ENCODE measurements around the gene TIMP4. TPM values are rescaled to one million over a fixed set of nuclear protein-coding genes. Genes with fewer than 3 reads are reported as not detected.

Gene TIMP4
- total RNA-seq, 1 experiment from 2014 or later, result not detected

- TF ChIP-seq, protein P1, sequence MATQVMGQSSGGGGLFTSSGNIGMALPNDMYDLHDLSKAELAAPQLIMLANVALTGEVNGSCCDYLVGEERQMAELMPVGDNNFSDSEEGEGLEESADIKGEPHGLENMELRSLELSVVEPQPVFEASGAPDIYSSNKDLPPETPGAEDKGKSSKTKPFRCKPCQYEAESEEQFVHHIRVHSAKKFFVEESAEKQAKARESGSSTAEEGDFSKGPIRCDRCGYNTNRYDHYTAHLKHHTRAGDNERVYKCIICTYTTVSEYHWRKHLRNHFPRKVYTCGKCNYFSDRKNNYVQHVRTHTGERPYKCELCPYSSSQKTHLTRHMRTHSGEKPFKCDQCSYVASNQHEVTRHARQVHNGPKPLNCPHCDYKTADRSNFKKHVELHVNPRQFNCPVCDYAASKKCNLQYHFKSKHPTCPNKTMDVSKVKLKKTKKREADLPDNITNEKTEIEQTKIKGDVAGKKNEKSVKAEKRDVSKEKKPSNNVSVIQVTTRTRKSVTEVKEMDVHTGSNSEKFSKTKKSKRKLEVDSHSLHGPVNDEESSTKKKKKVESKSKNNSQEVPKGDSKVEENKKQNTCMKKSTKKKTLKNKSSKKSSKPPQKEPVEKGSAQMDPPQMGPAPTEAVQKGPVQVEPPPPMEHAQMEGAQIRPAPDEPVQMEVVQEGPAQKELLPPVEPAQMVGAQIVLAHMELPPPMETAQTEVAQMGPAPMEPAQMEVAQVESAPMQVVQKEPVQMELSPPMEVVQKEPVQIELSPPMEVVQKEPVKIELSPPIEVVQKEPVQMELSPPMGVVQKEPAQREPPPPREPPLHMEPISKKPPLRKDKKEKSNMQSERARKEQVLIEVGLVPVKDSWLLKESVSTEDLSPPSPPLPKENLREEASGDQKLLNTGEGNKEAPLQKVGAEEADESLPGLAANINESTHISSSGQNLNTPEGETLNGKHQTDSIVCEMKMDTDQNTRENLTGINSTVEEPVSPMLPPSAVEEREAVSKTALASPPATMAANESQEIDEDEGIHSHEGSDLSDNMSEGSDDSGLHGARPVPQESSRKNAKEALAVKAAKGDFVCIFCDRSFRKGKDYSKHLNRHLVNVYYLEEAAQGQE (IDR thresholded peaks at IDR 0.05; ENCODE audit: insufficient read depth in 1 of 2, low read depth in 2 of 2, low read length in 1 of 2), result no peak
- TF ChIP-seq POLR2AphosphoS5 (IDR thresholded peaks at IDR 0.05; ENCODE audit: low read depth, low read length) (no peak), SIN3A (IDR thresholded peaks at IDR 0.05; ENCODE audit: borderline replicate concordance, insufficient read depth, low read depth, low read length) (no peak), TCF7L2 (IDR thresholded peaks at IDR 0.05; ENCODE audit: low read depth, low read length) (no peak)
- TF ChIP-seq, protein P2, sequence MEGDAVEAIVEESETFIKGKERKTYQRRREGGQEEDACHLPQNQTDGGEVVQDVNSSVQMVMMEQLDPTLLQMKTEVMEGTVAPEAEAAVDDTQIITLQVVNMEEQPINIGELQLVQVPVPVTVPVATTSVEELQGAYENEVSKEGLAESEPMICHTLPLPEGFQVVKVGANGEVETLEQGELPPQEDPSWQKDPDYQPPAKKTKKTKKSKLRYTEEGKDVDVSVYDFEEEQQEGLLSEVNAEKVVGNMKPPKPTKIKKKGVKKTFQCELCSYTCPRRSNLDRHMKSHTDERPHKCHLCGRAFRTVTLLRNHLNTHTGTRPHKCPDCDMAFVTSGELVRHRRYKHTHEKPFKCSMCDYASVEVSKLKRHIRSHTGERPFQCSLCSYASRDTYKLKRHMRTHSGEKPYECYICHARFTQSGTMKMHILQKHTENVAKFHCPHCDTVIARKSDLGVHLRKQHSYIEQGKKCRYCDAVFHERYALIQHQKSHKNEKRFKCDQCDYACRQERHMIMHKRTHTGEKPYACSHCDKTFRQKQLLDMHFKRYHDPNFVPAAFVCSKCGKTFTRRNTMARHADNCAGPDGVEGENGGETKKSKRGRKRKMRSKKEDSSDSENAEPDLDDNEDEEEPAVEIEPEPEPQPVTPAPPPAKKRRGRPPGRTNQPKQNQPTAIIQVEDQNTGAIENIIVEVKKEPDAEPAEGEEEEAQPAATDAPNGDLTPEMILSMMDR (IDR thresholded peaks at IDR 0.05), result no peak
- no peak overlapping the region for H3K4me3 ChIP-seq (ENCODE audit: low read depth in 2 of 2, low read length in 2 of 2)
- no peaks in the 10 kb centered on the region for H3K36me3 ChIP-seq (ENCODE audit: control insufficient read depth, insufficient read depth, low read length)
- no peaks in the 10 kb centered on the region for H3K4me1 ChIP-seq (ENCODE audit: control insufficient read depth, insufficient read depth, low read length)
- POLR2A ChIA-PET, result no interaction called here
- ATAC-seq (no peak), DNase-seq (ENCODE audit: low read depth, low spot score) (no peak)
- no peaks in the 10 kb centered on the region for H3K9me3 ChIP-seq (ENCODE audit: control insufficient read depth, insufficient read depth, low read depth, low read length)
- peak overlapping the region; percentile 17; the same call in 1 of the 2 replicates for H3K27ac ChIP-seq (ENCODE audit: low read length)
- BruUV-seq (replicated peaks), result no TSS peak
- no peaks in the 10 kb centered on the region for H3K27me3 ChIP-seq (ENCODE audit: control insufficient read depth, insufficient read depth, low read length)
- CTCF ChIA-PET, result no interaction called here
- intact Hi-C loops (cut with micrococcal nuclease; ENCODE audit: unreplicated experiment), result loop anchor here (5.0 kb wide), 1 partner anchor 41 kb away; no protein-coding TSS in a partner anchor
- in situ Hi-C loops (cut with HindIII; ENCODE audit: low pct_unique_long_range_greater_than_20kb, low sequenced_read_pairs), result no loop called here
These were observed 19.5 kb upstream of the TIMP4 start for GRCh38 chr3:12178091-12178820.

DNA sequence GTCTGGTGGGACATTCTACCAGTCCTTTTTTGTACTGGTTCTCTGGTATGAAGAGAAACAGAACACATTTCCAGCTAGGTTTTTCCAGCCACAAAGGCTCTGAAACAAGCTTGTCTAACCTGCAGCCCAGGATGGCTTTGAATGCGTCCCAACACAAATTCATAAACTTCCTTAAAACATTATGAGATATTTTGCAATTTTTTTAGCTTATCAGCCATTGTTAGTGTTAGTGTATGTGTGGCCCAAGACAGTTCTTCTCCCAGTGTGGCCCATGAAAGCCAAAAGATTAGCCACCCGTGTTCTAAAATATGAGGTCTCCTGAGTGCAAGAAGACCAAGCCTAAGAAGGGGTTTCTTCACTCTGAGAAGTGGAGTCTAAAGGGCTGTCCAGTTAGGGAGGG, 18.4 kb upstream of the TIMP4 start:
- Histone ChIP-seq H3K36me3 (ENCODE audit: control insufficient read depth, insufficient read depth, low read length) (no peaks in the 10 kb centered on the region), H3K9me3 (ENCODE audit: control insufficient read depth, insufficient read depth, low read depth, low read length) (no peaks in the 10 kb centered on the region; the same call in 1 of the 2 replicates), H3K27me3 (ENCODE audit: control insufficient read depth, insufficient read depth, low read length) (no peaks in the 10 kb centered on the region), H3K4me3 (ENCODE audit: low read depth in 2 of 2, low read length in 2 of 2) (no peak overlapping the region), H3K4me1 (ENCODE audit: control insufficient read depth, insufficient read depth, low read length) (no peaks in the 10 kb centered on the region), H3K27ac (ENCODE audit: low read length) (no peak overlapping the region; the same call in 1 of the 2 replicates)
- no peak for TF ChIP-seq POLR2AphosphoS5 (IDR thresholded peaks at IDR 0.05; ENCODE audit: low read depth, low read length)
- TF ChIP-seq, protein P1 (IDR thresholded peaks at IDR 0.05; ENCODE audit: insufficient read depth in 1 of 2, low read depth in 2 of 2, low read length in 1 of 2), result no peak
- TF ChIP-seq SIN3A (IDR thresholded peaks at IDR 0.05; ENCODE audit: borderline replicate concordance, insufficient read depth, low read depth, low read length), result no peak
- TF ChIP-seq TCF7L2 (IDR thresholded peaks at IDR 0.05; ENCODE audit: low read depth, low read length), result no peak
- TF ChIP-seq, protein P2 (IDR thresholded peaks at IDR 0.05), result no peak
- ATAC-seq (no peak), DNase-seq (ENCODE audit: low read depth, low spot score) (no peak)
- in situ Hi-C loops (cut with HindIII; ENCODE audit: low pct_unique_long_range_greater_than_20kb, low sequenced_read_pairs) (no loop called here), intact Hi-C loops (cut with micrococcal nuclease; ENCODE audit: unreplicated experiment) (loop anchor here (5.0 kb wide), 1 partner anchor 40 kb away; no protein-coding TSS in a partner anchor)
- ChIA-PET CTCF (no interaction called here), POLR2A (interaction anchor here (0.6 kb wide), 1 partner anchor 10 kb away, joined by 4 read pairs; no protein-coding TSS in a partner anchor)
- no TSS peak for BruUV-seq (replicated peaks)

Measured in Panc1 (cell line).